B cell (primary cell): ENCODE data around the gene ACIN1. TPM values are rescaled to one million over a fixed set of nuclear protein-coding genes. Genes with fewer than 3 reads are reported as not detected.

Experiments used
- ATAC-seq: fragments of 200-7000 bp; cut with Tn5 transposase; one replicate; pipeline ENCODE4 v1.10.0; 2021; ENCODE audit warnings: low read depth, mild to moderate bottlenecking, moderate number of reproducible peaks, moderate library complexity
- CTCF ChIA-PET: fragments of 350-600 bp; sonication (Branson Sonifier 250); formaldehyde crosslinking; loops from one replicate; lab custom pipeline; 2021; ENCODE audit warnings: antibody characterized with exemption, inconsistent platforms; lab: Charles Lee
- POLR2A ChIA-PET: fragments of 350-600 bp; sonication (Branson Sonifier 250); formaldehyde crosslinking; loops from one replicate; lab custom pipeline; 2021; ENCODE audit warnings: antibody characterized with exemption; lab: Charles Lee
- DNase-seq: peaks from one replicate; pipeline ENCODE4 v3.0.0; 2013
- H2AFZ ChIP-seq: 2 replicates; pipeline ENCODE4 v1.6.1; 2012; ENCODE audit warnings: mild to moderate bottlenecking, low read depth, low read length; ENCODE audit not compliant: insufficient read depth, poor library complexity, severe bottlenecking
- H3K27ac ChIP-seq, 2 donors: 1 replicate in 1 of 2; 2 replicates in 1 of 2; pipeline ENCODE4 v1.5.1; 2012 to 2013; ENCODE audit warnings: low read length in 2 of 2, mild to moderate bottlenecking in 2 of 2, moderate library complexity in 1 of 2
- H3K27me3 ChIP-seq, 4 experiments: fragments of 200-600 bp in 1 of 4; sonication (generic) in 1 of 4; replicated peaks in 1 of 4; 1 replicate in 2 of 4; 2 replicates in 2 of 4; pipeline versions ENCODE4 v1.6.1 to v1.7.0; 2013 to 2016; ENCODE audit warnings: low read length in 3 of 4, mild to moderate bottlenecking in 2 of 4, mixed read lengths in 1 of 4, moderate library complexity in 1 of 4; ENCODE audit not compliant: insufficient read depth in 4 of 4, control insufficient read depth in 3 of 4; ENCODE audit errors: control extremely low read depth in 1 of 4
- H3K36me3 ChIP-seq, 2 experiments: replicated peaks in 1 of 2; 1 replicate in 1 of 2; 2 replicates in 1 of 2; pipeline versions ENCODE4 v1.6.1 to v1.7.1; 2013; ENCODE audit warnings: low read length in 1 of 2; ENCODE audit not compliant: insufficient read depth in 2 of 2, control insufficient read depth in 1 of 2; ENCODE audit errors: control extremely low read depth in 1 of 2, extremely low read depth in 1 of 2
- H3K4me1 ChIP-seq, 2 donors: fragments of 200-600 bp in 1 of 2; sonication (generic) in 1 of 2; 1 replicate in 1 of 2; 2 replicates in 1 of 2; pipeline versions ENCODE4 v1.5.1 to v1.6.1; 2013 to 2017; ENCODE audit warnings: low read length in 2 of 2; ENCODE audit not compliant: control insufficient read depth in 2 of 2, insufficient read depth in 2 of 2
- H3K4me2 ChIP-seq: replicated peaks from 2 replicates; pipeline ENCODE3; 2012; ENCODE audit warnings: mild to moderate bottlenecking, low read depth, low read length; ENCODE audit not compliant: poor library complexity, severe bottlenecking
- H3K4me3 ChIP-seq, 5 experiments: fragments of 200-600 bp in 1 of 5; sonication (generic) in 1 of 5; 1 replicate in 3 of 5; 2 replicates in 2 of 5; pipeline versions ENCODE4 v1.5.1 to v1.7.0; 2011 to 2016; ENCODE audit warnings: low read length in 4 of 5, mild to moderate bottlenecking in 4 of 5, low read depth in 2 of 5, control low read depth in 1 of 5, moderate library complexity in 1 of 5; ENCODE audit not compliant: insufficient read depth in 1 of 5; ENCODE audit errors: control extremely low read depth in 1 of 5, extremely low read depth in 1 of 5
- H3K79me2 ChIP-seq: fragments of 200-600 bp; sonication (generic); one replicate; pipeline ENCODE4 v1.6.0; 2016; ENCODE audit warnings: low read length; ENCODE audit not compliant: control insufficient read depth, insufficient read depth
- H3K9ac ChIP-seq: fragments of 200-600 bp; sonication (generic); 2 replicates; pipeline ENCODE4 v1.6.1; 2017; ENCODE audit warnings: mild to moderate bottlenecking, low read length, moderate library complexity
- H3K9me3 ChIP-seq, 3 donors: one replicate each; pipeline versions ENCODE4 v1.6.1 to v1.7.1; 2013; ENCODE audit warnings: low read length in 2 of 3; ENCODE audit not compliant: control insufficient read depth in 2 of 3, insufficient read depth in 1 of 3; ENCODE audit errors: control extremely low read depth in 1 of 3
- H4K20me1 ChIP-seq: 2 replicates; pipeline ENCODE4 v1.6.0; 2012; ENCODE audit warnings: mild to moderate bottlenecking, low read length; ENCODE audit not compliant: insufficient read depth, control insufficient read depth, poor library complexity, severe bottlenecking
- H3K27ac Mint-ChIP-seq: one replicate; pipeline ENCODE4 v1.8.0; 2021; ENCODE audit warnings: mixed read lengths
- H3K27me3 Mint-ChIP-seq: one replicate; pipeline ENCODE4 v1.8.0; 2021; ENCODE audit warnings: mixed read lengths
- H3K4me1 Mint-ChIP-seq: one replicate; pipeline ENCODE4 v1.8.0; 2021; ENCODE audit warnings: mixed read lengths
- H3K4me3 Mint-ChIP-seq: one replicate; pipeline ENCODE4 v1.8.0; 2021; ENCODE audit warnings: mixed read lengths
- H3K9me3 Mint-ChIP-seq: one replicate; pipeline ENCODE4 v1.8.0; 2022; ENCODE audit warnings: mixed read lengths; ENCODE audit not compliant: insufficient read depth
- EZH2 ChIP-seq: IDR thresholded peaks from 2 replicates; pipeline ENCODE4 v1.6.1; 2012; ENCODE audit warnings: borderline replicate concordance, low read depth, mild to moderate bottlenecking, moderate library complexity, low read length; ENCODE audit not compliant: insufficient read depth, poor library complexity, severe bottlenecking
- WGBS: methylation state at CpG from one replicate; pipeline ENCODE4 v1.1.5; 2013; ENCODE audit warnings: missing lambda C conversion rate; ENCODE audit not compliant: insufficient coverage; 5-methylcytosine and 5-hydroxymethylcytosine counted together
- intact Hi-C: fragments of 100-400 bp; cut with micrococcal nuclease; formaldehyde crosslinking; loops from one replicate; pipeline ENCODE4 v1.10.0; 2022
- polyA plus RNA-seq: library from polyadenylated mRNA; depleted of rRNA; stranded (reverse); fragments of >200 nt; gene quantifications from 2 replicates; pipeline ENCODE4 v1.2.3, GENCODE V29; 2012
- total RNA-seq, 2 donors: library from RNA; stranded (reverse); fragments of 120-200 nt in 1 of 2; gene quantifications; 1 replicate in 1 of 2; 2 replicates in 1 of 2; pipeline versions ENCODE4 v1.2.3 to v1.2.4, GENCODE V29; 2013 to 2022
- TF ChIP-seq, protein P1 (sequence below): fragments of 200-600 bp; IDR thresholded peaks from one replicate; pipeline ENCODE4 v1.8.0; 2022; ENCODE audit warnings: antibody characterized with exemption, mild to moderate bottlenecking

ACIN1 gene
- total and polyA plus RNA-seq, 2 donors (not counting 1 experiment from before 2014, with no cell fraction given), result 178 to 359 TPM

DNA sequence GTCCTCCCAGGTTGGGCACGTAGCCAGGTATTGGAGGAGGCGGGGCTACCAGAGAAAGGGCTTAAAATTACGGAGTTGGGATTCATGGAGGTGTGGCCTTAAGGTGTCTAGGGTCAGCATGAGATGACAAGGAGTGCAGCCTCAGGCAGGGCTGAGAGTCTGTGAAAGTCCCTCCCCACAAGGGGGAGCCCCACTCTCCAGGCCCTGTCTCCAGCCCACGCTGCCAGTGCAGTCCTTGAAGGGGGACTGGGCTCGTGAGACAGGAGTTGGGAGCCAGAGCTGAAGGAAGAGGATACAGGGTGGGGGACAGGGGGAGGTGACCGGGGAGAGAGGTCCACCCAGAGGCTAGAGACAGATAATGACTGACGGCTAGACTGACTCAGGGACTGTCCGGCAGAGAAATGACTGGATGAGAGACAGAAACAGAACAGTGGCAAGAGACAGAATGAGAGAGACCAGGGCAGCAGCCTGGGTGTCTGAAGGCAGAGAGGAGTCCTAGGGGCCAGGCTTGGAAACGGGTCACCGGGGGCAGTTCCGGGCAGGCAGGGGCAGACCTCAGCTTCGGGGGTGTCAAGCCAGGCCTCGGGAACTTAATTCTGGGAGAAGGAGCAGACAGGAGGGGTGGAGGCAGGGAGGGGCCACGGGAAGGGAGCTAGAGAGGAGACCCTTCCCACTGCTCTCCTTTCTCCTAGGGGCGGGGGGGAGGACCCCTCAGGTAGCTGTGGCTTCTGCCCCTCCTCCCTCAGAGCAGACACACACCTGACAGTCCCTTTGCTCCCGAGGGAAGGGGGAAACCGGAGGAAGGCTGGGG is 38.6 kb downstream of the ACIN1 start:
- no peak overlapping the region for H3K27ac ChIP-seq
- peak overlapping the region in 3 of 5 experiments; percentile 5 to 91 (median 19) for H3K4me3 ChIP-seq
- Mint-ChIP-seq H3K27me3 (no peaks in the 10 kb centered on the region), H3K9me3 (no peaks in the 10 kb centered on the region), H3K27ac (peak overlapping the region; percentile 73), H3K4me1 (peaks cover 18% of the 10 kb centered on the region), H3K4me3 (peak overlapping the region; percentile 89)
- 8% methylated on average over 14 of the region's 17 CpGs for WGBS
- no peaks in the 10 kb centered on the region for H3K79me2 ChIP-seq
- ATAC-seq (peak; percentile 72), DNase-seq (peak; percentile 83)
- peak overlapping the region; percentile 100 for H3K4me2 ChIP-seq
- peaks cover 0 to 27% of the 10 kb centered on the region in 2 experiments for H3K36me3 ChIP-seq
- peak overlapping the region; percentile 63 for H2AFZ ChIP-seq
- POLR2A ChIA-PET, result interaction anchor here (0.6 to 1.0 kb wide), 3 partner anchors 68 to 74 kb away, joined by 3 to 11 read pairs (median 4); partner anchors contain the start of gene AJUBA
- peaks cover 10 to 21% of the 10 kb centered on the region in 2 donors for H3K4me1 ChIP-seq
- H3K27me3 ChIP-seq, result peaks cover 0 to 6% (median 0%) of the 10 kb centered on the region in 4 experiments
- peaks cover 5% of the 10 kb centered on the region for H4K20me1 ChIP-seq
- TF ChIP-seq, protein P1, sequence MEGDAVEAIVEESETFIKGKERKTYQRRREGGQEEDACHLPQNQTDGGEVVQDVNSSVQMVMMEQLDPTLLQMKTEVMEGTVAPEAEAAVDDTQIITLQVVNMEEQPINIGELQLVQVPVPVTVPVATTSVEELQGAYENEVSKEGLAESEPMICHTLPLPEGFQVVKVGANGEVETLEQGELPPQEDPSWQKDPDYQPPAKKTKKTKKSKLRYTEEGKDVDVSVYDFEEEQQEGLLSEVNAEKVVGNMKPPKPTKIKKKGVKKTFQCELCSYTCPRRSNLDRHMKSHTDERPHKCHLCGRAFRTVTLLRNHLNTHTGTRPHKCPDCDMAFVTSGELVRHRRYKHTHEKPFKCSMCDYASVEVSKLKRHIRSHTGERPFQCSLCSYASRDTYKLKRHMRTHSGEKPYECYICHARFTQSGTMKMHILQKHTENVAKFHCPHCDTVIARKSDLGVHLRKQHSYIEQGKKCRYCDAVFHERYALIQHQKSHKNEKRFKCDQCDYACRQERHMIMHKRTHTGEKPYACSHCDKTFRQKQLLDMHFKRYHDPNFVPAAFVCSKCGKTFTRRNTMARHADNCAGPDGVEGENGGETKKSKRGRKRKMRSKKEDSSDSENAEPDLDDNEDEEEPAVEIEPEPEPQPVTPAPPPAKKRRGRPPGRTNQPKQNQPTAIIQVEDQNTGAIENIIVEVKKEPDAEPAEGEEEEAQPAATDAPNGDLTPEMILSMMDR, result peak; percentile 79
- TF ChIP-seq EZH2, result no peak
- intact Hi-C loops, result loop anchor here (1.0 to 10.0 kb wide), 7 partner anchors 13 to 752 kb away; no protein-coding TSS in a partner anchor
- H3K9ac ChIP-seq, result peak overlapping the region; percentile 57
- CTCF ChIA-PET, result interaction anchor here (0.7 to 19.1 kb wide), 9 partner anchors 12 to 486 kb away, joined by 3 to 1134 read pairs (median 4); partner anchors contain the start of genes ACIN1 and AJUBA
- H3K9me3 ChIP-seq, result no peaks in the 10 kb centered on the region
